ENCODE data around the gene PRKG1. TPM values are rescaled to one million over a fixed set of nuclear protein-coding genes. Genes with fewer than 3 reads are reported as not detected.

PRKG1 gene
- polyA plus RNA-seq, 3 donors = not detected

DNA sequence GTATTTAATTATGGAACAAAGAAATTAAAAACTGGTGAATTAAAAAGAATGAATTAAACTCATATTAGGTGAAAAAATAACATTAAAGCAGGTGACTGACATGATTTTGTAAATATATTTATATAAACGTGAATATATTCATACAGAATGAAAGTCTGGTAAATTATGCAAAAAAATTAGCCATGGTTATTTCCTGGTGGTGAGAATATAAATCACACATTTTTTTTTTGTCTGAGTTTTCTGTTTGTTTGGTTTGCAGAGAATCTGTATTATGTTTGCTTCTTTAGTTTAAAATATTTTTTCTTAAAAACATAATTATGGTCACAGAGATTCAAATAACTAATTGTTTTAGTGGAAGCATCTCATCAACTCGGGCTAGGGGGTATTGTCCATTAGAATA lies 698.1 kb downstream of the PRKG1 start:
- DNase-seq = no peak
- no peaks in the 10 kb centered on the region for H3K4me1 ChIP-seq (ENCODE audit: control insufficient read depth in 1 of 2, insufficient read depth in 2 of 2, low read length in 2 of 2)
- H3K9me3 ChIP-seq (replicated peaks in 1 of 2; ENCODE audit: control insufficient read depth in 1 of 2, insufficient read depth in 1 of 2, low read length in 2 of 2) = no peaks in the 10 kb centered on the region
- H3K9ac ChIP-seq (ENCODE audit: insufficient read depth, low read length, poor library complexity, severe bottlenecking) = no peak overlapping the region
- intact Hi-C loops (cut with micrococcal nuclease) = no loop called here
- H3K27ac ChIP-seq (ENCODE audit: low read depth in 1 of 2, low read length in 2 of 2) = no peak overlapping the region
- no peaks in the 10 kb centered on the region for H4K20me1 ChIP-seq (ENCODE audit: insufficient read depth, low read length)
- no peaks in the 10 kb centered on the region for H3K79me2 ChIP-seq (ENCODE audit: insufficient read depth, low read length)
- H3K27me3 ChIP-seq (ENCODE audit: control insufficient read depth in 2 of 2, insufficient read depth in 2 of 2, low read length in 2 of 2) = no peaks in the 10 kb centered on the region
- H2AFZ ChIP-seq (ENCODE audit: insufficient read depth, low read depth, low read length, poor library complexity, severe bottlenecking) = no peak overlapping the region
- H3K9me3 Mint-ChIP-seq = peaks cover 0 to 4% (median 0%) of the 10 kb centered on the region in 7 donors
- no peaks in the 10 kb centered on the region for H3K36me3 Mint-ChIP-seq
- TF ChIP-seq, protein P1, sequence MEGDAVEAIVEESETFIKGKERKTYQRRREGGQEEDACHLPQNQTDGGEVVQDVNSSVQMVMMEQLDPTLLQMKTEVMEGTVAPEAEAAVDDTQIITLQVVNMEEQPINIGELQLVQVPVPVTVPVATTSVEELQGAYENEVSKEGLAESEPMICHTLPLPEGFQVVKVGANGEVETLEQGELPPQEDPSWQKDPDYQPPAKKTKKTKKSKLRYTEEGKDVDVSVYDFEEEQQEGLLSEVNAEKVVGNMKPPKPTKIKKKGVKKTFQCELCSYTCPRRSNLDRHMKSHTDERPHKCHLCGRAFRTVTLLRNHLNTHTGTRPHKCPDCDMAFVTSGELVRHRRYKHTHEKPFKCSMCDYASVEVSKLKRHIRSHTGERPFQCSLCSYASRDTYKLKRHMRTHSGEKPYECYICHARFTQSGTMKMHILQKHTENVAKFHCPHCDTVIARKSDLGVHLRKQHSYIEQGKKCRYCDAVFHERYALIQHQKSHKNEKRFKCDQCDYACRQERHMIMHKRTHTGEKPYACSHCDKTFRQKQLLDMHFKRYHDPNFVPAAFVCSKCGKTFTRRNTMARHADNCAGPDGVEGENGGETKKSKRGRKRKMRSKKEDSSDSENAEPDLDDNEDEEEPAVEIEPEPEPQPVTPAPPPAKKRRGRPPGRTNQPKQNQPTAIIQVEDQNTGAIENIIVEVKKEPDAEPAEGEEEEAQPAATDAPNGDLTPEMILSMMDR (IDR thresholded peaks at IDR 0.05) = no peak
- H3K4me1 Mint-ChIP-seq = no peaks in the 10 kb centered on the region
- no peaks in the 10 kb centered on the region for H3K36me3 ChIP-seq (replicated peaks in 1 of 2; ENCODE audit: control insufficient read depth in 1 of 2, insufficient read depth in 2 of 2, low read length in 2 of 2)
- no peak overlapping the region for H3K27ac Mint-ChIP-seq
- peaks cover 0 to 1% (median 0%) of the 10 kb centered on the region in 3 donors for H3K27me3 Mint-ChIP-seq (ENCODE audit: low read depth in 3 of 3)
- no peak overlapping the region for H3K4me3 Mint-ChIP-seq
- no peak overlapping the region for H3K4me2 ChIP-seq (replicated peaks; ENCODE audit: extremely low read depth, low read length, poor library complexity, severe bottlenecking)
- no peak overlapping the region for H3K4me3 ChIP-seq (replicated peaks in 1 of 3; ENCODE audit: low read depth in 2 of 3, low read length in 3 of 3)
- WGBS (ENCODE audit: insufficient coverage) = no CpG with 5 or more reads among the region's 2 CpGs

DNA sequence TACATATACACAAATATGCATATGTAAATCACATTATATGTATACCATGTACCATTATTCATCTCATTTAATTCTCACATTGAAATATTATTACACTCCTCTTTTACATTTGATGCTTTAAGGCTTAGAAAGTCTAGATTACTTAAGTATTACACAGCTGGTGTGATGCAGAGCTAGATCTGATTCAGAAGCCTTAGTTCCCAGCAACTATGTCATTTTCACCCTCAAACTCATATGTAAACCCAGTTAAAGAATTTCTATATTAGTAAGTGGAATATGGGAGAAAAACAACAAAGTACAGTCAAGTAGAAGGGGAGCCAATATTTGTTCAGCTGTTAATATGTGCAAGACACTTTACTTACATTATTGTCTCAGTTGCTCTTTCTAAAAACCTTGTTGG lies 699.4 kb downstream of the PRKG1 start:
- Mint-ChIP-seq H3K9me3 (peaks cover 0 to 4% (median 0%) of the 10 kb centered on the region in 7 donors), H3K36me3 (no peaks in the 10 kb centered on the region), H3K27me3 (ENCODE audit: low read depth in 3 of 3) (peaks cover 0 to 1% (median 0%) of the 10 kb centered on the region in 3 donors), H3K27ac (no peak overlapping the region), H3K4me3 (no peak overlapping the region), H3K4me1 (no peaks in the 10 kb centered on the region)
- Histone ChIP-seq H3K27me3 (ENCODE audit: control insufficient read depth in 2 of 2, insufficient read depth in 2 of 2, low read length in 2 of 2) (no peaks in the 10 kb centered on the region), H4K20me1 (ENCODE audit: insufficient read depth, low read length) (no peaks in the 10 kb centered on the region), H2AFZ (ENCODE audit: insufficient read depth, low read depth, low read length, poor library complexity, severe bottlenecking) (no peak overlapping the region), H3K9me3 (replicated peaks in 1 of 2; ENCODE audit: control insufficient read depth in 1 of 2, insufficient read depth in 1 of 2, low read length in 2 of 2) (no peaks in the 10 kb centered on the region), H3K36me3 (replicated peaks in 1 of 2; ENCODE audit: control insufficient read depth in 1 of 2, insufficient read depth in 2 of 2, low read length in 2 of 2) (no peaks in the 10 kb centered on the region), H3K4me2 (replicated peaks; ENCODE audit: extremely low read depth, low read length, poor library complexity, severe bottlenecking) (no peak overlapping the region), H3K79me2 (ENCODE audit: insufficient read depth, low read length) (no peaks in the 10 kb centered on the region), H3K9ac (ENCODE audit: insufficient read depth, low read length, poor library complexity, severe bottlenecking) (no peak overlapping the region), H3K4me3 (replicated peaks in 1 of 3; ENCODE audit: low read depth in 2 of 3, low read length in 3 of 3) (no peak overlapping the region), H3K4me1 (ENCODE audit: control insufficient read depth in 1 of 2, insufficient read depth in 2 of 2, low read length in 2 of 2) (no peaks in the 10 kb centered on the region), H3K27ac (ENCODE audit: low read depth in 1 of 2, low read length in 2 of 2) (no peak overlapping the region)
- DNase-seq = no peak
- TF ChIP-seq, protein P1 (IDR thresholded peaks at IDR 0.05) = no peak
- intact Hi-C loops (cut with micrococcal nuclease) = no loop called here
